Astrocyte of the hippocampus (primary cell): Measurements from ENCODE around the gene GAGE12E.
"Not testable (repeated sequence)": the region's sequence is repeated elsewhere in the genome, so short reads cannot be mapped to it uniquely, and the experiment has no call there.

Source experiments
- DNase-seq: peaks from one replicate; pipeline ENCODE4 v3.0.0; 2011; ENCODE audit warnings: low read depth, low spot score

Gene GAGE12E, protein sequence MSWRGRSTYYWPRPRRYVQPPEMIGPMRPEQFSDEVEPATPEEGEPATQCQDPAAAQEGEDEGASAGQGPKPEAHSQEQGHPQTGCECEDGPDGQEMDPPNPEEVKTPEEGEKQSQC

DNA sequence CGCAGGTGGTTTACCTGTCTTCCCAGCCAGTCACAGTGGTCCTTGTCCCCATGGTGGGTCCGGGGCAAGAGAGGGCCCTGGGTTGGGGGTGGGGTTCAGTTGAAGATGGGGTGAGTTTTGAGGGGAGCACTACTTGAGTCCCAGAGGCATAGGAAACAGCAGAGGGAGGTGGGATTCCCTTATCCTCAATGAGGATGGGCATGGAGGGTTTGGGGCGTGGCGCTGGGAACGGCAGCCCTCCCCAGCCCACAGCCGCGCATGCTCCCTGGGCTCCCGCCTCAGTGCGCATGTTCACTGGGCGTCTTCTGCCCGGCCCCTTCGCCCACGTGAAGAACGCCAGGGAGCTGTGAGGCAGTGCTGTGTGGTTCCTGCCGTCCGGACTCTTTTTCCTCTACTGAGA, at the start of gene GAGE12E:
Gene GAGE12E, plus strand, starts transcription at position 301 of the 400 bp plus-strand sequence. CDS start 1,155 bp downstream, outside the sequence.
- DNase-seq, result not testable (repeated sequence)

GRCh38 chrX:49531877-49532276, 19.2 kb upstream of the GAGE12E start, which contains the start of gene GAGE12C:
TSS of gene GAGE12C (plus strand) at chrX:49532177. CDS start at chrX:49533332, 1,155 bp downstream.
- not testable (repeated sequence) for DNase-seq

DNA sequence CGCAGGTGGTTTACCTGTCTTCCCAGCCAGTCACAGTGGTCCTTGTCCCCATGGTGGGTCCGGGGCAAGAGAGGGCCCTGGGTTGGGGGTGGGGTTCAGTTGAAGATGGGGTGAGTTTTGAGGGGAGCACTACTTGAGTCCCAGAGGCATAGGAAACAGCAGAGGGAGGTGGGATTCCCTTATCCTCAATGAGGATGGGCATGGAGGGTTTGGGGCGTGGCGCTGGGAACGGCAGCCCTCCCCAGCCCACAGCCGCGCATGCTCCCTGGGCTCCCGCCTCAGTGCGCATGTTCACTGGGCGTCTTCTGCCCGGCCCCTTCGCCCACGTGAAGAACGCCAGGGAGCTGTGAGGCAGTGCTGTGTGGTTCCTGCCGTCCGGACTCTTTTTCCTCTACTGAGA, 9.7 kb upstream of the GAGE12E start, which contains the start of gene GAGE12D:
Gene GAGE12D, plus strand, starts transcription at position 301 of the 400 bp plus-strand sequence. CDS start 1,155 bp downstream, outside the sequence.
- DNase-seq, result not testable (repeated sequence)

DNA sequence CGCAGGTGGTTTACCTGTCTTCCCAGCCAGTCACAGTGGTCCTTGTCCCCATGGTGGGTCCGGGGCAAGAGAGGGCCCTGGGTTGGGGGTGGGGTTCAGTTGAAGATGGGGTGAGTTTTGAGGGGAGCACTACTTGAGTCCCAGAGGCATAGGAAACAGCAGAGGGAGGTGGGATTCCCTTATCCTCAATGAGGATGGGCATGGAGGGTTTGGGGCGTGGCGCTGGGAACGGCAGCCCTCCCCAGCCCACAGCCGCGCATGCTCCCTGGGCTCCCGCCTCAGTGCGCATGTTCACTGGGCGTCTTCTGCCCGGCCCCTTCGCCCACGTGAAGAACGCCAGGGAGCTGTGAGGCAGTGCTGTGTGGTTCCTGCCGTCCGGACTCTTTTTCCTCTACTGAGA, 9.5 kb downstream of the GAGE12E start, which contains the start of gene GAGE12F:
Gene GAGE12F, plus strand, starts transcription at position 301 of the 400 bp plus-strand sequence. CDS start 1,155 bp downstream, outside the sequence.
- DNase-seq, result not testable (repeated sequence)

- not testable (repeated sequence) for DNase-seq
These were observed 17.6 kb downstream of the GAGE12E start for GRCh38 chrX:49568728-49569127.

DNA sequence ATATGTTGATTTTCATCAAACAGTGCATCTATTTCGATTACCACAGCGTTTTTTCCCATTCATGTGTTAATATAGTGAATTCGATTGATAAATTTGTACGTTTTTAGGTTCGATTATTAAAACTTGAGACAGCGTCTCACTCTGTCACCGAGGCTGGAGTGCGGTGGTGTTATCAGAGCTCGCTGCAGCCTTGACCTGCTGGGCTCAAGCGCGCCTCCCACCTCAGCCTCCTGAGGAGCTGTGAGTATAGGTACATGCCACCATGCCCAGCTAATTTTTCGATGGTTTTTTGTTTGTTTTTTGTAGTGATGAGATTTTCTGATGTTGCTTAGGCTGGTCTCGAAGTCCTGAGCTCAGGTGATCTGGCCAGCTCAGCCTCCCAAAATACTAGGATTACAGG, 18.1 kb downstream of the GAGE12E start:
- DNase-seq, result not testable (repeated sequence)

DNA sequence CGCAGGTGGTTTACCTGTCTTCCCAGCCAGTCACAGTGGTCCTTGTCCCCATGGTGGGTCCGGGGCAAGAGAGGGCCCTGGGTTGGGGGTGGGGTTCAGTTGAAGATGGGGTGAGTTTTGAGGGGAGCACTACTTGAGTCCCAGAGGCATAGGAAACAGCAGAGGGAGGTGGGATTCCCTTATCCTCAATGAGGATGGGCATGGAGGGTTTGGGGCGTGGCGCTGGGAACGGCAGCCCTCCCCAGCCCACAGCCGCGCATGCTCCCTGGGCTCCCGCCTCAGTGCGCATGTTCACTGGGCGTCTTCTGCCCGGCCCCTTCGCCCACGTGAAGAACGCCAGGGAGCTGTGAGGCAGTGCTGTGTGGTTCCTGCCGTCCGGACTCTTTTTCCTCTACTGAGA, 19.0 kb downstream of the GAGE12E start, which contains the start of gene GAGE12G:
Gene GAGE12G, plus strand, starts transcription at position 301 of the 400 bp plus-strand sequence. CDS start 1,155 bp downstream, outside the sequence.
- DNase-seq, result not testable (repeated sequence)

DNA sequence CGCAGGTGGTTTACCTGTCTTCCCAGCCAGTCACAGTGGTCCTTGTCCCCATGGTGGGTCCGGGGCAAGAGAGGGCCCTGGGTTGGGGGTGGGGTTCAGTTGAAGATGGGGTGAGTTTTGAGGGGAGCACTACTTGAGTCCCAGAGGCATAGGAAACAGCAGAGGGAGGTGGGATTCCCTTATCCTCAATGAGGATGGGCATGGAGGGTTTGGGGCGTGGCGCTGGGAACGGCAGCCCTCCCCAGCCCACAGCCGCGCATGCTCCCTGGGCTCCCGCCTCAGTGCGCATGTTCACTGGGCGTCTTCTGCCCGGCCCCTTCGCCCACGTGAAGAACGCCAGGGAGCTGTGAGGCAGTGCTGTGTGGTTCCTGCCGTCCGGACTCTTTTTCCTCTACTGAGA, 28.6 kb downstream of the GAGE12E start, which contains the start of gene GAGE12H:
Gene GAGE12H, plus strand, starts transcription at position 301 of the 400 bp plus-strand sequence. CDS start 1,155 bp downstream, outside the sequence.
- not testable (repeated sequence) for DNase-seq

- DNase-seq, result not testable (repeated sequence)
These were observed 38.1 kb downstream of the GAGE12E start, which contains the start of gene GAGE2A for GRCh38 chrX:49589196-49589595. TSS of gene GAGE2A (plus strand) at chrX:49589496. CDS start at chrX:49590651, 1,155 bp downstream.

- DNase-seq, result not testable (repeated sequence)
These were observed 38.8 kb downstream of the GAGE12E start for GRCh38 chrX:49589769-49590478.

DNA sequence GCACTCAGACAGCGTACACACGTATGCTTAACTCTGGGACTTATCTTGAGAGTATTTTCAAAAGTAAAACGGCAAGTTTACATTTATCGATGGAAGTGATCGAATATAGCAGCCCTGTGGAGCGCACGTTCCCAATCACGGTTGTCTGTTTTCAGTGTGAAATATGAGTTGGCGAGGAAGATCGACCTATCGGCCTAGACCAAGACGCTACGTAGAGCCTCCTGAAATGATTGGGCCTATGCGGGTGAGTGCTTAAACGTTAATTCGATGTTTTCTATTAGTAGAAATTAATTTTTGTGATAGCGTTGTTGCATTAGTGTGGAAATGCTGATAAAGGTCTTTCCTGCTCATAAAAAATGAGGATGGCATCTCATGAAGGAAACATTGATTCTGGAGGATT, 39.4 kb downstream of the GAGE12E start:
- not testable (repeated sequence) for DNase-seq

- not testable (repeated sequence) for DNase-seq
These were observed 47.6 kb downstream of the GAGE12E start, which contains the start of gene GAGE1 for GRCh38 chrX:49598720-49599119. TSS of gene GAGE1 (plus strand) at chrX:49599020. CDS start at chrX:49600175, 1,155 bp downstream.
